Measurements from ENCODE around the gene SLC22A31. TPM values are rescaled to one million over a fixed set of nuclear protein-coding genes. Genes with fewer than 3 reads are reported as not detected.
A peak's percentile ranks its signal among the peaks of the same experiment; 100 is the strongest.

The SLC22A31 gene
- total RNA-seq, 1 donor from 2014 or later, result 0.54 TPM

DNA sequence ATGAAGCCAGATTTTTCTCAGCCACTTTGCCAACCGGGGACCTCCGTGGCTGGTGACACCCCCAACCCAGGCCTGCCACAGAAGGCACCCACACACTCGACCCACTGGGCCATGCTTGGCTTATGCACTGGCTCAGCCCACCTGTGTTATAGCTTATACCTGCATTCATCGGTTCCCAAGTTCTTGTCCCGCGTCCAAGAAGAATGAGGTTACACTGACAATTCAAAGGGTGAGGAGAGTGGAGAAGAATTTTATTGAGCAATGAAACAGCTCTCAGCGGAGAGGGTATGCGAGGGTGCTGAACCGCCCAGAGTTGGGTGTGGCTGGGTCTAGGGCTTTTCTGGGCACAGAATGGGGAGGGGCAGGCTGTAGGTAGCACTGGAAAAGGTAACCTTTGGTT, 51.0 kb downstream of the SLC22A31 start:
- Mint-ChIP-seq H3K4me1 (ENCODE audit: unreplicated experiment) (no peaks in the 10 kb centered on the region), H3K36me3 (ENCODE audit: low read depth, unreplicated experiment) (peaks cover 46% of the 10 kb centered on the region), H3K27me3 (ENCODE audit: unreplicated experiment) (peaks cover 8% of the 10 kb centered on the region), H3K27ac (ENCODE audit: unreplicated experiment) (no peak overlapping the region), H3K9me3 (ENCODE audit: unreplicated experiment) (peaks cover 8% of the 10 kb centered on the region), H3K4me3 (ENCODE audit: unreplicated experiment) (peak overlapping the region; percentile 52)
- TF ChIP-seq, protein P1, sequence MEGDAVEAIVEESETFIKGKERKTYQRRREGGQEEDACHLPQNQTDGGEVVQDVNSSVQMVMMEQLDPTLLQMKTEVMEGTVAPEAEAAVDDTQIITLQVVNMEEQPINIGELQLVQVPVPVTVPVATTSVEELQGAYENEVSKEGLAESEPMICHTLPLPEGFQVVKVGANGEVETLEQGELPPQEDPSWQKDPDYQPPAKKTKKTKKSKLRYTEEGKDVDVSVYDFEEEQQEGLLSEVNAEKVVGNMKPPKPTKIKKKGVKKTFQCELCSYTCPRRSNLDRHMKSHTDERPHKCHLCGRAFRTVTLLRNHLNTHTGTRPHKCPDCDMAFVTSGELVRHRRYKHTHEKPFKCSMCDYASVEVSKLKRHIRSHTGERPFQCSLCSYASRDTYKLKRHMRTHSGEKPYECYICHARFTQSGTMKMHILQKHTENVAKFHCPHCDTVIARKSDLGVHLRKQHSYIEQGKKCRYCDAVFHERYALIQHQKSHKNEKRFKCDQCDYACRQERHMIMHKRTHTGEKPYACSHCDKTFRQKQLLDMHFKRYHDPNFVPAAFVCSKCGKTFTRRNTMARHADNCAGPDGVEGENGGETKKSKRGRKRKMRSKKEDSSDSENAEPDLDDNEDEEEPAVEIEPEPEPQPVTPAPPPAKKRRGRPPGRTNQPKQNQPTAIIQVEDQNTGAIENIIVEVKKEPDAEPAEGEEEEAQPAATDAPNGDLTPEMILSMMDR (IDR thresholded peaks at IDR 0.05; ENCODE audit: unreplicated experiment), result no peak
- no peak for DNase-seq (ENCODE audit: low spot score)

DNA sequence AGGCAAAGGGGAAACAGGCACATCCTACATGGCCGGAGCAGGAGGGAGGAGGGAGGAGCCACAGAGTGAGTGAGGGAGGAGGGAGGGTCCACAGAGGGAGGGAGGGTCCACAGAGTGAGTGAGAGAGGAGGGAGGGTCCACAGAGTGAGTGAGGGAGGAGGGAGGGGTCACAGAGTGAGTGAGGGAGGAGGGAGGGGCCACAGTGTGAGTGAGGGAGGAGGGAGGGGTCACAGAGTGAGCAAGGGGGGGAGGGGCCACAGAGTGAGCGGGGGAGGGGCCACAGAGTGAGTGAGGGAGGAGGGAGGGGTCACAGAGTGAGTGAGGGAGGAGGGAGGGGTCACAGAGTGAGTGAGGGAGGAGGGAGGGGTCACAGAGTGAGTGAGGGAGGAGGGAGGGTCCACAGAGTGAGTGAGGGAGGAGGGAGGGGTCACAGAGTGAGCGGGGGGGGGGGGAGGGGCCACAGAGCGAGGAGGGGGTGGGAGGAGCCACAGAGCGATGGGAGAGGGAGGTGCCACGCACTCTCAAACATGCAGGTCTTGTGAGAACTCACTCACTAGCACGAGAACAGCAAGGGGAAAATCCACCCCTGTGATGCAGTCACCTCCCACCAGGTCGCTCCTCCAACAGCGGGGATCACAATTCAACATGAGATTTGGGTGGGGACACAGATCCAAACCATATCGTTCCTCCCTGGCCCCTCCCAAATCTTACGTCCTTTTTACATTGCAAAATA, 53.1 kb downstream of the SLC22A31 start:
- H3K9me3 Mint-ChIP-seq (ENCODE audit: unreplicated experiment), result peaks cover 8% of the 10 kb centered on the region
- peaks cover 43% of the 10 kb centered on the region for H3K36me3 Mint-ChIP-seq (ENCODE audit: low read depth, unreplicated experiment)
- no peak for DNase-seq (ENCODE audit: low spot score)
- H3K4me1 Mint-ChIP-seq (ENCODE audit: unreplicated experiment), result no peaks in the 10 kb centered on the region
- H3K27ac Mint-ChIP-seq (ENCODE audit: unreplicated experiment), result no peak overlapping the region
- peak overlapping the region; percentile 16 for H3K4me3 Mint-ChIP-seq (ENCODE audit: unreplicated experiment)
- TF ChIP-seq, protein P1 (IDR thresholded peaks at IDR 0.05; ENCODE audit: unreplicated experiment), result no peak
- peaks cover 11% of the 10 kb centered on the region for H3K27me3 Mint-ChIP-seq (ENCODE audit: unreplicated experiment)

DNA sequence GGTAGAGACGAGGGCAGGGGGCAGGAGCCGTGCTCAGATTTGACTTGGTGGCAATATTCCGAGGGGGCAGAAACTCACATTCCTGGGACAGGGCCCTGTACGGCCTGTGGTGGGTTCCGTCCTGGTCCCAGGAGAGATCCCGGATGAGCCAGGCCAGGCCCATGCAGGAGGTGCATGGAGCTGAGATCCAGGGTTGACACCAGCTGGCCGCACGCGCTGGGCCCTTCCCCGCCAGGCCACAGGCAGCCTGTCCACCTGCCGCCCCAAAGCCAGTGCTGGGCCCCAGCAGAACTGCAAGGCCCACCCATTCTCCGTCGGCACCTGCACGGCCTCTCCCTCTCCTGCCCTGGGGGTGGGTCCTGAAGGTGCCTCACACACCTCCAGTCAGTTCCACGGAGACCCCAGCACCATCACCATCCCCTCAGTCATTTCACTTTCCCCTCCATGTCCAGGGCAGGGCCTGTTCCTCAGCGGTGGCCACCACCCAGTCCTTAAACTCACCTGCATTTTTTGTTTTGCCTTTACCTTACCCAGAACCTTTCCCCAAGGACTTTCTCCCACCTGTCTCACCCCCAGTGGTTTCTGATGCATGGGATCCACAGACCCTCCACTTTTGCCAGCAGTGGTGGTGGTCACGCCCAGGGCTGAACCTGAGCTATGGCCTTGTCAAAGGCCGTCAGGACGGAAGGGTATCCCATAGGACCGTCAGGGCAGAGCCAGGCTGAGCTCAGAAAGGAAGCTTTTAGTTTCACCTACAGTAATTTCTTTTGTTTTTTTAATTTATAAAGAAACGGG, 53.9 kb downstream of the SLC22A31 start:
- Mint-ChIP-seq H3K27ac (ENCODE audit: unreplicated experiment) (no peak overlapping the region), H3K27me3 (ENCODE audit: unreplicated experiment) (peaks cover 8% of the 10 kb centered on the region), H3K4me1 (ENCODE audit: unreplicated experiment) (no peaks in the 10 kb centered on the region), H3K36me3 (ENCODE audit: low read depth, unreplicated experiment) (peaks cover 39% of the 10 kb centered on the region), H3K9me3 (ENCODE audit: unreplicated experiment) (peaks cover 8% of the 10 kb centered on the region), H3K4me3 (ENCODE audit: unreplicated experiment) (no peak overlapping the region)
- DNase-seq (ENCODE audit: low spot score), result no peak
- TF ChIP-seq, protein P1 (IDR thresholded peaks at IDR 0.05; ENCODE audit: unreplicated experiment), result no peak

Other genes starting within 250 kb of the SLC22A31 start
- 1.6 TPM for gene CBFA2T3, start 223.3 kb downstream of the SLC22A31 start, total RNA-seq (ENCODE audit: unreplicated experiment)
- gene ACSF3, start 106.7 kb downstream of the SLC22A31 start, total RNA-seq (ENCODE audit: unreplicated experiment), result 28.2 TPM
- gene CDH15, start 28.8 kb downstream of the SLC22A31 start, total RNA-seq (ENCODE audit: unreplicated experiment), result not detected
- 35.5 TPM for gene ZNF778, start 17.2 kb upstream of the SLC22A31 start, total RNA-seq (ENCODE audit: unreplicated experiment)

Measured in endothelial cell (in vitro differentiated cells).